Measurements from ENCODE around the gene TBCE.

Gene TBCE

DNA sequence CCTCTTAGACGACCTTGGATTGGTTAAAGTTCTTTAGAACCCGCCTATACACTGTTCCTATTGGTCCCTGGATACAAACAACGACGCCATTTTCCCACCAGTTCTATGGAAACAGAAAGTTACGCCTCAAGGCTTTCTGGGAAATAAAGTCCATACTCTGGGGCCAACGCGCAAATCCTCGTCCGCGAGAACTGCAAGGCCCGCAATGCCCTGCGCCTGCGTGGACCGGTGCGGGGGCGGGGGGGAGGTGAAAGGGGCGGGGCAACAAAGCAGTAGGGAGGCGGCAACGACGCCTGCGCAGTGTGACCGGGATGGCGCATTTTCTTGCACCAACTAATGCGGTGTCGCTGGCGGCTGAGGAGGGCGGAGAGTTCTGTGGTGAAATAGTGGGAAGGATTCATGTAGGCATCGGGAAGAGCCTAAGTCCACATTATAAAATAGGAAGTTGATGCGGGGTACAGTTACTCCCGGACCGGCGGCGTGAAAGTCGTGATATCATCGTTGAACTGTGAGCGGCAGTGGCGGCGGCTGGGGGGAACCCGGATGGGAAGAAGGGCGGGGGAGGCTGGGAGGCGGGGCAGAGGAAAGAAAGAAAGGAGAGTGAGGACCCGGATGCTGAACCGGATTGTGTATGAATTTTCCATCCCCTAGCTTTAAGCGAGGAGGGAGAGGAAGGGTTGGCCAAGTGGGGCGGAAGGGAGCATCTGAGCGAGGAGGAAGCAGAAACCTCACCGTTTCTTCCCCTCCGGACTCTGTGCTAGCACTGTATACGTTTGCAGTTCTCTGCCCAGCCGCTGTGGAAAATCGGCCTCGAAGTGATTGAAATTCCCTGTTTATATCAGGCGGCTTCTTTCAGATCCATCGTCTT is 38.7 kb upstream of the TBCE start, which contains the start of gene GGPS1:
GGPS1 (plus strand) TSS at position 300 of the 868 bp plus-strand sequence. CDS start 6,695 bp downstream, outside the sequence.
- H3K27me3 ChIP-seq (replicated peaks; ENCODE audit: control insufficient read depth, insufficient read depth, low read length, poor library complexity, severe bottlenecking): no peaks in the 10 kb centered on the region
- peaks cover 8% of the 10 kb centered on the region for H3K36me3 ChIP-seq (ENCODE audit: control insufficient read depth, insufficient read depth, low read length)
- no peaks in the 10 kb centered on the region for H3K9me3 ChIP-seq (ENCODE audit: control insufficient read depth, low read length)
- peak within 1 kb of the TSS; percentile 98 for H3K27ac ChIP-seq (ENCODE audit: insufficient read depth, low read length, poor library complexity, severe bottlenecking)
- H3K4me3 ChIP-seq (ENCODE audit: insufficient read depth, low read depth, low read length, poor library complexity, severe bottlenecking): peak within 1 kb of the TSS; percentile 93
- peak; percentile 99 for DNase-seq
- H3K4me1 ChIP-seq (ENCODE audit: control insufficient read depth, insufficient read depth, low read length, poor library complexity, severe bottlenecking): peaks cover 34% of the 10 kb centered on the region

DNA sequence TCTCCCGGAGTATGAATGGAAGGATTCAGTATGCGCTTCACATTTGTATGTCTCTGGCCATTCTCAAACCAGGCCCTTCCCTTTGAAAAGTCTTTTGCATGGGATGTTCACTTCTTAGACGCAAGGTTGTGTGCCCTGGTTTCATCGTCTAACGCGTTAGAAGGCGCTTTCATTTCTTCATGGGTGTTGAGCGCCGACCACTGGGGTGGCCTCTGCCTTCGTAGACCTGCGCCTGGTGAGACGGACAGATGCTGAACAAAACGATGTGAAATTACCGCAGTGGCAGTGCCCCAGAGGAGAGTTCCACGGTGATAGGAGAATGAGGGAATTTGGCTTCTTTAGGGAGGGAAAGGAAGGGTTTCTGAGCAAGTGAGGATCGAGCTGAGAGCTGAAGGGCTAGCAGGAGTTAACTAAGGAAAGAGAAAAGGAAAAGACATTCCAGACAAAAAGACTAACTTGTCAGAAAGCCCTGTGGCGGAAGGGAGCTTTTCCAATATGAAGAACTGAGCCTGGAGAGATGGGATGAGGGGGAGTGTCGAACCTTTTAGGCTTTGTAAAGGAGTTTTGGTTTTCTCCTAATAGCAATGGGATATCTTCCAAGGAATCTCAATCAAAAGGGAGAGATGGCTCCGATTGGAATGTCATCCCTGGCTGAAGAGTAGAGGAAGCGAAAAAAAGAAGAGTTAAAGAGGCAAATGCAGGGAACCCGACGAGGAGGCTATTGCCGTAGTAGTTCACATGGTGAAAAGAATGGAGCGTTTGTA is 37.9 kb upstream of the TBCE start:
- Histone ChIP-seq H3K36me3 (ENCODE audit: control insufficient read depth, insufficient read depth, low read length) (peaks cover 8% of the 10 kb centered on the region), H3K4me3 (ENCODE audit: insufficient read depth, low read depth, low read length, poor library complexity, severe bottlenecking) (peak overlapping the region; percentile 74), H3K4me1 (ENCODE audit: control insufficient read depth, insufficient read depth, low read length, poor library complexity, severe bottlenecking) (peaks cover 28% of the 10 kb centered on the region), H3K27ac (ENCODE audit: insufficient read depth, low read length, poor library complexity, severe bottlenecking) (peak overlapping the region; percentile 98), H3K9me3 (ENCODE audit: control insufficient read depth, low read length) (no peaks in the 10 kb centered on the region), H3K27me3 (replicated peaks; ENCODE audit: control insufficient read depth, insufficient read depth, low read length, poor library complexity, severe bottlenecking) (no peaks in the 10 kb centered on the region)
- peak; percentile 19 to 42 (median 38) for DNase-seq

DNA sequence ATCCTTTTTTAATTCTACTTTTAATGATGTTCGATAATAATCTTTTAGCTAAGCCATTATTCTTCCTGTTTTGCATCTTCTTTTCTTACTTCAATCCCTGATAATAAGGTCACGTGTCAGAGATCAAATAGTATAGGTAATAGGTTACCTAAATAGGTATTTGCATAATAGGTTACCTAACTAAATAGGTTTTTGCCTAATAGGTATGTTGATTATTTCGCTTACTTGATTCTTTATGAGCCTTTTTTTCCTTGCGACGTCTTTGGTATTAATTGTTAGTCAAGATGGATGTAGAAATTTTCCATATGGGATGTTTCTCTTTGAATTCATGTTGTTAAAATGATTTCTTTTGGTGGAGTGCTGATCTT is 36.3 kb upstream of the TBCE start:
- Histone ChIP-seq H3K36me3 (ENCODE audit: control insufficient read depth, insufficient read depth, low read length) (peaks cover 15% of the 10 kb centered on the region), H3K4me3 (ENCODE audit: insufficient read depth, low read depth, low read length, poor library complexity, severe bottlenecking) (peak overlapping the region; percentile 33), H3K9me3 (ENCODE audit: control insufficient read depth, low read length) (no peaks in the 10 kb centered on the region), H3K27me3 (replicated peaks; ENCODE audit: control insufficient read depth, insufficient read depth, low read length, poor library complexity, severe bottlenecking) (no peaks in the 10 kb centered on the region), H3K4me1 (ENCODE audit: control insufficient read depth, insufficient read depth, low read length, poor library complexity, severe bottlenecking) (peaks cover 17% of the 10 kb centered on the region), H3K27ac (ENCODE audit: insufficient read depth, low read length, poor library complexity, severe bottlenecking) (peak overlapping the region; percentile 98)
- DNase-seq: no peak

DNA sequence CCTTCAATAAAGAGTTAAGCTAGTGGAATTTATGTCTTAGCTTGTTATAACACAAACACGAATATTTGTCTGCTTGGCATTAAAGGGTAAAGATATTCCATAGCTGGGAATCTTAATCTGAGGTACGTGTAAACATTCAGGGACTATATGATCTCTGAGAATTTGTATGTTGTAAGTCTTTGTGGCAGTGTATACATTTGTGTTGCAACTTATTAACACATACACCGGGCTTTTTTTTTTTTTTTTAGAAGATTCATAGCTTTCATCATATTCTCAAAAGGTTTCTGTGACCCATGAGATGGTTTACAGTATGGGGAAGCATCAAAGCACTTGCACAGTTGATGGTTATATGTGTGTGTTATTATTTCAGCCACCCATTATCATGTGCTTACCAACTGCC is 35.8 kb upstream of the TBCE start:
- no peaks in the 10 kb centered on the region for H3K27me3 ChIP-seq (replicated peaks; ENCODE audit: control insufficient read depth, insufficient read depth, low read length, poor library complexity, severe bottlenecking)
- peak overlapping the region; percentile 98 for H3K27ac ChIP-seq (ENCODE audit: insufficient read depth, low read length, poor library complexity, severe bottlenecking)
- no peak overlapping the region for H3K4me3 ChIP-seq (ENCODE audit: insufficient read depth, low read depth, low read length, poor library complexity, severe bottlenecking)
- H3K4me1 ChIP-seq (ENCODE audit: control insufficient read depth, insufficient read depth, low read length, poor library complexity, severe bottlenecking): peaks cover 14% of the 10 kb centered on the region
- H3K36me3 ChIP-seq (ENCODE audit: control insufficient read depth, insufficient read depth, low read length): peaks cover 16% of the 10 kb centered on the region
- no peak for DNase-seq
- no peaks in the 10 kb centered on the region for H3K9me3 ChIP-seq (ENCODE audit: control insufficient read depth, low read length)

DNA sequence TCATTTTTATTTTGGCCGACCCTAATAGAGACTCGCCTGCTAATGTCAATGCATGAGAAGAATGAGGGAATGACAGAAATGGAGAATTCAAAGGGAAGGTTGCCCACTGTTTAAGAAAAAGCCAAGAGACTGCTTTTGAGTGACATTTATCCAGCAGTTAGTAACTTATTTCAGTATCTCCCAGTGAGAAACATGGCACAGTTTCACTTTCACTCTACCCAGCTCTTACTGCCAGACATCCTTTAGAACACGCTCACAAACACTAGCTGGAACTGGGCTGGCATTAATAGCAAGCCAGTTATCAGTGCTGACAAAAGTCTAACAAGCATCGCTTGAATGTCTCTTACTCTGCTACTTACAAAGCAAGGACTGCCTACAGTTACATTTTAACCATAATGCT is 30.3 kb upstream of the TBCE start:
- H3K4me1 ChIP-seq (ENCODE audit: control insufficient read depth, insufficient read depth, low read length, poor library complexity, severe bottlenecking): peaks cover 12% of the 10 kb centered on the region
- peaks cover 13% of the 10 kb centered on the region for H3K36me3 ChIP-seq (ENCODE audit: control insufficient read depth, insufficient read depth, low read length)
- H3K27ac ChIP-seq (ENCODE audit: insufficient read depth, low read length, poor library complexity, severe bottlenecking): peak overlapping the region; percentile 51
- no peaks in the 10 kb centered on the region for H3K27me3 ChIP-seq (replicated peaks; ENCODE audit: control insufficient read depth, insufficient read depth, low read length, poor library complexity, severe bottlenecking)
- no peak for DNase-seq
- H3K4me3 ChIP-seq (ENCODE audit: insufficient read depth, low read depth, low read length, poor library complexity, severe bottlenecking): peak overlapping the region; percentile 20
- H3K9me3 ChIP-seq (ENCODE audit: control insufficient read depth, low read length): no peaks in the 10 kb centered on the region

DNA sequence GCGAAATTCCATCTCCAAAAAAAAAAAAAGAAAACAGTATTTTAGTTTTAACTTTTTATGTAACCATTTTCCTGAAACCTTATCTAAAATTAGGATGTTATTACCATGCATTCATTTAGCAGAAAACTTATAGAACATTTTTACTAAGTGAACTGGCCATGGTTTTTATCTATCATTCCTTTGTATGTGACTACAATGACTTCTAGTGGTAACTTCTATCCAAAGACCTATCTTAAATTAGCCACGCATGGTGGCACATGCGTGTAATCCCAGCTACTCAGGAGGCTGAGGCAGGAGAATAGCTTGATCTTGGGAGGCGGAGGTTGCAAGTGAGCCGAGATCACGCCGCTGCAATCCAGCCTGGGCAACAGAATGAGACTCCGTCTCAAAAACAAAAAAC is 27.5 kb upstream of the TBCE start:
- Histone ChIP-seq H3K4me3 (ENCODE audit: insufficient read depth, low read depth, low read length, poor library complexity, severe bottlenecking) (no peak overlapping the region), H3K4me1 (ENCODE audit: control insufficient read depth, insufficient read depth, low read length, poor library complexity, severe bottlenecking) (peaks cover 6% of the 10 kb centered on the region), H3K27me3 (replicated peaks; ENCODE audit: control insufficient read depth, insufficient read depth, low read length, poor library complexity, severe bottlenecking) (no peaks in the 10 kb centered on the region), H3K36me3 (ENCODE audit: control insufficient read depth, insufficient read depth, low read length) (peaks cover 24% of the 10 kb centered on the region), H3K27ac (ENCODE audit: insufficient read depth, low read length, poor library complexity, severe bottlenecking) (no peak overlapping the region), H3K9me3 (ENCODE audit: control insufficient read depth, low read length) (no peaks in the 10 kb centered on the region)
- no peak for DNase-seq

DNA sequence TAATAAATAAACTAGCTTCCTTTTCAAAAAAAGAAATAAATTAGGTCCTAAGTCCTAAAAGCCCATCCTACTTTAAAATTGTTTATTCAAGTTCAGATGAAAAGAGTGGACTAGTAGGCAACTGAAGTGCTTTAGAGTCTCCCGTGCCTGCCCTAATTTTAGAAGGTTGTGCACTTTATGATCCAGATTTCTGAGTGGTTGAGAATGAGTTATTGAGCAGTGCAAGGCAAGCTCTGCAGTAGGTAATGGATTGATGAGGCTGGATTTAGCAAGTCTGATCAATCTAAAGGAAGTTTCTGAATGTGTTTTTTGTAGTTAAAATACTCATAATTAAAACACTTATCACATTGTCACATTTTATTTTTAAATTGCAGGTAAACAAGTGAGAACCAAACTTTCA is 25.9 kb upstream of the TBCE start:
- peaks cover 15% of the 10 kb centered on the region for H3K36me3 ChIP-seq (ENCODE audit: control insufficient read depth, insufficient read depth, low read length)

DNA sequence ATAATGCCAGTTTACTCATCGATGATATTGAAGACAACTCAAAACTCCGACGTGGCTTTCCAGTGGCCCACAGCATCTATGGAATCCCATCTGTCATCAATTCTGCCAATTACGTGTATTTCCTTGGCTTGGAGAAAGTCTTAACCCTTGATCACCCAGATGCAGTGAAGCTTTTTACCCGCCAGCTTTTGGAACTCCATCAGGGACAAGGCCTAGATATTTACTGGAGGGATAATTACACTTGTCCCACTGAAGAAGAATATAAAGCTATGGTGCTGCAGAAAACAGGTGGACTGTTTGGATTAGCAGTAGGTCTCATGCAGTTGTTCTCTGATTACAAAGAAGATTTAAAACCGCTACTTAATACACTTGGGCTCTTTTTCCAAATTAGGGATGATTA is 25.2 kb upstream of the TBCE start:
- Histone ChIP-seq H3K4me1 (ENCODE audit: control insufficient read depth, insufficient read depth, low read length, poor library complexity, severe bottlenecking) (peaks cover under 1% of the 10 kb centered on the region), H3K36me3 (ENCODE audit: control insufficient read depth, insufficient read depth, low read length) (peaks cover 15% of the 10 kb centered on the region), H3K9me3 (ENCODE audit: control insufficient read depth, low read length) (no peaks in the 10 kb centered on the region), H3K4me3 (ENCODE audit: insufficient read depth, low read depth, low read length, poor library complexity, severe bottlenecking) (no peak overlapping the region), H3K27me3 (replicated peaks; ENCODE audit: control insufficient read depth, insufficient read depth, low read length, poor library complexity, severe bottlenecking) (no peaks in the 10 kb centered on the region), H3K27ac (ENCODE audit: insufficient read depth, low read length, poor library complexity, severe bottlenecking) (no peak overlapping the region)
- no peak for DNase-seq

More for the DNA sequence above, 25.9 kb upstream of the TBCE start:
- no peak for DNase-seq
- H3K27ac ChIP-seq (ENCODE audit: insufficient read depth, low read length, poor library complexity, severe bottlenecking): no peak overlapping the region
- H3K27me3 ChIP-seq (replicated peaks; ENCODE audit: control insufficient read depth, insufficient read depth, low read length, poor library complexity, severe bottlenecking): no peaks in the 10 kb centered on the region
- peaks cover 6% of the 10 kb centered on the region for H3K4me1 ChIP-seq (ENCODE audit: control insufficient read depth, insufficient read depth, low read length, poor library complexity, severe bottlenecking)
- H3K9me3 ChIP-seq (ENCODE audit: control insufficient read depth, low read length): no peaks in the 10 kb centered on the region
- no peak overlapping the region for H3K4me3 ChIP-seq (ENCODE audit: insufficient read depth, low read depth, low read length, poor library complexity, severe bottlenecking)

DNA sequence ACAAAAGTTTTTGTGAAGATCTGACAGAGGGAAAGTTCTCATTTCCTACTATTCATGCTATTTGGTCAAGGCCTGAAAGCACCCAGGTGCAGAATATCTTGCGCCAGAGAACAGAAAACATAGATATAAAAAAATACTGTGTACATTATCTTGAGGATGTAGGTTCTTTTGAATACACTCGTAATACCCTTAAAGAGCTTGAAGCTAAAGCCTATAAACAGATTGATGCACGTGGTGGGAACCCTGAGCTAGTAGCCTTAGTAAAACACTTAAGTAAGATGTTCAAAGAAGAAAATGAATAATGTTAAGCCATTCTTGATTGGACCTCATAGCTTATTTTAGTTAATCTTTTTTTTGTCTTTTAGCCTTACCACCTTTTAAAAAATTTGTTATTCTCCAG is 24.8 kb upstream of the TBCE start:
- Histone ChIP-seq H3K4me3 (ENCODE audit: insufficient read depth, low read depth, low read length, poor library complexity, severe bottlenecking) (no peak overlapping the region), H3K27me3 (replicated peaks; ENCODE audit: control insufficient read depth, insufficient read depth, low read length, poor library complexity, severe bottlenecking) (no peaks in the 10 kb centered on the region), H3K27ac (ENCODE audit: insufficient read depth, low read length, poor library complexity, severe bottlenecking) (no peak overlapping the region), H3K9me3 (ENCODE audit: control insufficient read depth, low read length) (no peaks in the 10 kb centered on the region), H3K4me1 (ENCODE audit: control insufficient read depth, insufficient read depth, low read length, poor library complexity, severe bottlenecking) (no peaks in the 10 kb centered on the region), H3K36me3 (ENCODE audit: control insufficient read depth, insufficient read depth, low read length) (peaks cover 15% of the 10 kb centered on the region)
- DNase-seq: no peak

DNA sequence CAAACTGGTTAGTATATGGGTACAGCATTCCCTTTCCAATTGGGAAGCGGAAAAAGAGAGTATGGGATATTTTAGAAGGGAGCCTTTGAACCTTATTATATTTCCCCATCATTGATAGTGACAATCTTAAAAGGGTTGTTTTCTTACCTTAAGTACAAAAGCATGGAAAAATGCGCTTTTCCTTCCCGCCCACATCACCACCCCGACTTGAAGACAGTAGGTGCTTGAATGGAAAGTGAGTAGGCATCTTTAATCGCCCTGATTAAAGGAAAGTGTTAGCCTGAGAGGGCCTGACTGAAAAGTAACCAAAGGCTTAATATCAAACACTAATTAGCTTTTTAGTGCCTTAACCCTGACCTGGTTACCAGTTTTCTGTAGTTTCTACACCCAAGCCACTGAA is 23.5 kb upstream of the TBCE start:
- Histone ChIP-seq H3K9me3 (ENCODE audit: control insufficient read depth, low read length) (no peaks in the 10 kb centered on the region), H3K27me3 (replicated peaks; ENCODE audit: control insufficient read depth, insufficient read depth, low read length, poor library complexity, severe bottlenecking) (no peaks in the 10 kb centered on the region), H3K4me3 (ENCODE audit: insufficient read depth, low read depth, low read length, poor library complexity, severe bottlenecking) (no peak overlapping the region), H3K36me3 (ENCODE audit: control insufficient read depth, insufficient read depth, low read length) (peaks cover 15% of the 10 kb centered on the region), H3K27ac (ENCODE audit: insufficient read depth, low read length, poor library complexity, severe bottlenecking) (no peak overlapping the region), H3K4me1 (ENCODE audit: control insufficient read depth, insufficient read depth, low read length, poor library complexity, severe bottlenecking) (no peaks in the 10 kb centered on the region)
- DNase-seq: no peak

All from effector memory CD4-positive, alpha-beta T cell (primary cell).